ENCODE data around the gene FAHD1. TPM values are rescaled to one million over a fixed set of nuclear protein-coding genes. Genes with fewer than 3 reads are reported as not detected.

FAHD1 gene
- total and polyA plus RNA-seq, 9 of the 15 experiments (the other 6 are each of a cell fraction or from before 2014, with no cell fraction given) = 2.2 to 20.9 (median 10.7) TPM

DNA sequence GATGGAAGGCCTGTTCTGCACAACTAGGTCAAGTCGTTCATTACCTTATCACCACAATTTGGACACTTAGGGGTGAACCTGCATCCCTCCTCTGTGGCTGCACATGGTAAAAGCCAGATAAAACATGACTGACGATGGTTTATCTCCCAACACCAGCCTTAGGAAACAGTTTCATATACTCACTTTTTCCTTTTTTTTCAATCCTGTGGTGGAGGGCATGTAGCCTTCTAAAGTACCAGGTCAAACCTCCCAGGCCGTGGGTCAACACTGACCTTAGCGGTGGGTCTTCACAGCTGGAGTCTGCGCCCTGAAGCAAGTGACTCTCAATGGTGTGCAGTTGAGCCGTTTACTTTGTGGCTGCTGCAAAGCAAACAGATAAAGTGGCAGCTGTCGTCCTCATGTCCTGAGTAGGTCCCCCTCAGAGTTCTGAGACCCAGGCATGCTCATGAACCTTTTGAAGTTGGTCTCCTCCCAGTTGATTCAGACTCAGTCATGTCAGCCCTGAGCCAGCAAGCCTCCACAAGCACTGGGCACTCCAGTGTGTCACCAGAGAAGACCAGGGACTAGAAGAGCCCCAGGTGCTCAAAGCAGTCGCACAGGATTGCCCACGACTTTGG is 5.9 kb downstream of the FAHD1 start (continued):
- TF ChIP-seq, protein P1, sequence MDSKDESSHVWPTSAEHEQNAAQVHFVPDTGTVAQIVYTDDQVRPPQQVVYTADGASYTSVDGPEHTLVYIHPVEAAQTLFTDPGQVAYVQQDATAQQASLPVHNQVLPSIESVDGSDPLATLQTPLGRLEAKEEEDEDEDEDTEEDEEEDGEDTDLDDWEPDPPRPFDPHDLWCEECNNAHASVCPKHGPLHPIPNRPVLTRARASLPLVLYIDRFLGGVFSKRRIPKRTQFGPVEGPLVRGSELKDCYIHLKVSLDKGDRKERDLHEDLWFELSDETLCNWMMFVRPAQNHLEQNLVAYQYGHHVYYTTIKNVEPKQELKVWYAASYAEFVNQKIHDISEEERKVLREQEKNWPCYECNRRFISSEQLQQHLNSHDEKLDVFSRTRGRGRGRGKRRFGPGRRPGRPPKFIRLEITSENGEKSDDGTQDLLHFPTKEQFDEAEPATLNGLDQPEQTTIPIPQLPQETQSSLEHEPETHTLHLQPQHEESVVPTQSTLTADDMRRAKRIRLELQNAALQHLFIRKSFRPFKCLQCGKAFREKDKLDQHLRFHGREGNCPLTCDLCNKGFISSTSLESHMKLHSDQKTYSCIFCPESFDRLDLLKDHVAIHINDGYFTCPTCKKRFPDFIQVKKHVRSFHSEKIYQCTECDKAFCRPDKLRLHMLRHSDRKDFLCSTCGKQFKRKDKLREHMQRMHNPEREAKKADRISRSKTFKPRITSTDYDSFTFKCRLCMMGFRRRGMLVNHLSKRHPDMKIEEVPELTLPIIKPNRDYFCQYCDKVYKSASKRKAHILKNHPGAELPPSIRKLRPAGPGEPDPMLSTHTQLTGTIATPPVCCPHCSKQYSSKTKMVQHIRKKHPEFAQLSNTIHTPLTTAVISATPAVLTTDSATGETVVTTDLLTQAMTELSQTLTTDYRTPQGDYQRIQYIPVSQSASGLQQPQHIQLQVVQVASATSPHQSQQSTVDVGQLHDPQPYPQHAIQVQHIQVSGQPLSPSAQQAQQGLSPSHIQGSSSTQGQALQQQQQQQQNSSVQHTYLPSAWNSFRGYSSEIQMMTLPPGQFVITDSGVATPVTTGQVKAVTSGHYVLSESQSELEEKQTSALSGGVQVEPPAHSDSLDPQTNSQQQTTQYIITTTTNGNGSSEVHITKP (IDR thresholded peaks at IDR 0.05; ENCODE audit: partially characterized antibody) = peak; percentile 89
- no peak for TF ChIP-seq SREBF2 (CRISPR knock-in tag; IDR thresholded peaks at IDR 0.05)
- peak; percentile 98 for TF ChIP-seq NCOR1 (IDR thresholded peaks at IDR 0.05)
- TF ChIP-seq BCOR (IDR thresholded peaks at IDR 0.05) = peak; percentile 96
- TF ChIP-seq, protein P2, sequence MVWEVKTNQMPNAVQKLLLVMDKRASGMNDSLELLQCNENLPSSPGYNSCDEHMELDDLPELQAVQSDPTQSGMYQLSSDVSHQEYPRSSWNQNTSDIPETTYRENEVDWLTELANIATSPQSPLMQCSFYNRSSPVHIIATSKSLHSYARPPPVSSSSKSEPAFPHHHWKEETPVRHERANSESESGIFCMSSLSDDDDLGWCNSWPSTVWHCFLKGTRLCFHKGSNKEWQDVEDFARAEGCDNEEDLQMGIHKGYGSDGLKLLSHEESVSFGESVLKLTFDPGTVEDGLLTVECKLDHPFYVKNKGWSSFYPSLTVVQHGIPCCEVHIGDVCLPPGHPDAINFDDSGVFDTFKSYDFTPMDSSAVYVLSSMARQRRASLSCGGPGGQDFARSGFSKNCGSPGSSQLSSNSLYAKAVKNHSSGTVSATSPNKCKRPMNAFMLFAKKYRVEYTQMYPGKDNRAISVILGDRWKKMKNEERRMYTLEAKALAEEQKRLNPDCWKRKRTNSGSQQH (CRISPR knock-in tag; IDR thresholded peaks at IDR 0.05) = 0 out of 2 replicates have a peak, but pooled peaks have one; percentile 50
- no peak for TF ChIP-seq ASH1L (IDR thresholded peaks at IDR 0.05; ENCODE audit: borderline replicate concordance, low read depth, partially characterized antibody)
- TF ChIP-seq RBFOX2 (IDR thresholded peaks at IDR 0.05; ENCODE audit: low read depth, low read length) = no peak
- TF ChIP-seq, protein P3, sequence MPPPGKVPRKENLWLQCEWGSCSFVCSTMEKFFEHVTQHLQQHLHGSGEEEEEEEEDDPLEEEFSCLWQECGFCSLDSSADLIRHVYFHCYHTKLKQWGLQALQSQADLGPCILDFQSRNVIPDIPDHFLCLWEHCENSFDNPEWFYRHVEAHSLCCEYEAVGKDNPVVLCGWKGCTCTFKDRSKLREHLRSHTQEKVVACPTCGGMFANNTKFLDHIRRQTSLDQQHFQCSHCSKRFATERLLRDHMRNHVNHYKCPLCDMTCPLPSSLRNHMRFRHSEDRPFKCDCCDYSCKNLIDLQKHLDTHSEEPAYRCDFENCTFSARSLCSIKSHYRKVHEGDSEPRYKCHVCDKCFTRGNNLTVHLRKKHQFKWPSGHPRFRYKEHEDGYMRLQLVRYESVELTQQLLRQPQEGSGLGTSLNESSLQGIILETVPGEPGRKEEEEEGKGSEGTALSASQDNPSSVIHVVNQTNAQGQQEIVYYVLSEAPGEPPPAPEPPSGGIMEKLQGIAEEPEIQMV (tag; conservative IDR thresholded peaks at IDR 0.05; ENCODE audit: low read depth) = 0 out of 2 replicates have a peak, but pooled peaks have one; percentile 6
- no peak for TF ChIP-seq HDGF (IDR thresholded peaks at IDR 0.05)
- no peak for TF ChIP-seq ZNF77 (CRISPR knock-in tag; IDR thresholded peaks at IDR 0.05)
- no peak for TF ChIP-seq BMI1 (IDR thresholded peaks at IDR 0.05; ENCODE audit: low read length)
- TF ChIP-seq CC2D1A (IDR thresholded peaks at IDR 0.05) = peak; percentile 93; the same call in 1 of the 2 replicates
- TF ChIP-seq BRD4 (IDR thresholded peaks at IDR 0.05) = no peak
- TF ChIP-seq SMARCC2 (IDR thresholded peaks at IDR 0.05; ENCODE audit: low read depth) = peak; percentile 87
- no peak for TF ChIP-seq PRPF4 (IDR thresholded peaks at IDR 0.05; ENCODE audit: insufficient read depth, low read depth, low read length, poor library complexity, severe bottlenecking)
- TF ChIP-seq PYGO2 (tag; IDR thresholded peaks at IDR 0.05) = no peak
- TF ChIP-seq POLR2B (IDR thresholded peaks at IDR 0.05; ENCODE audit: low read depth, partially characterized antibody) = no peak
- peak; percentile 90 for TF ChIP-seq ZEB2 (IDR thresholded peaks at IDR 0.05)
- no peak for TF ChIP-seq KLF10 (CRISPR knock-in tag; IDR thresholded peaks at IDR 0.05)
- TF ChIP-seq, protein P4, sequence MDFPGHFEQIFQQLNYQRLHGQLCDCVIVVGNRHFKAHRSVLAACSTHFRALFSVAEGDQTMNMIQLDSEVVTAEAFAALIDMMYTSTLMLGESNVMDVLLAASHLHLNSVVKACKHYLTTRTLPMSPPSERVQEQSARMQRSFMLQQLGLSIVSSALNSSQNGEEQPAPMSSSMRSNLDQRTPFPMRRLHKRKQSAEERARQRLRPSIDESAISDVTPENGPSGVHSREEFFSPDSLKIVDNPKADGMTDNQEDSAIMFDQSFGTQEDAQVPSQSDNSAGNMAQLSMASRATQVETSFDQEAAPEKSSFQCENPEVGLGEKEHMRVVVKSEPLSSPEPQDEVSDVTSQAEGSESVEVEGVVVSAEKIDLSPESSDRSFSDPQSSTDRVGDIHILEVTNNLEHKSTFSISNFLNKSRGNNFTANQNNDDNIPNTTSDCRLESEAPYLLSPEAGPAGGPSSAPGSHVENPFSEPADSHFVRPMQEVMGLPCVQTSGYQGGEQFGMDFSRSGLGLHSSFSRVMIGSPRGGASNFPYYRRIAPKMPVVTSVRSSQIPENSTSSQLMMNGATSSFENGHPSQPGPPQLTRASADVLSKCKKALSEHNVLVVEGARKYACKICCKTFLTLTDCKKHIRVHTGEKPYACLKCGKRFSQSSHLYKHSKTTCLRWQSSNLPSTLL (IDR thresholded peaks at IDR 0.05) = no peak
- TF ChIP-seq SP2 (IDR thresholded peaks at IDR 0.05; ENCODE audit: extremely low read depth, low read depth, low read length, poor library complexity, severe bottlenecking) = no peak
- TF ChIP-seq ZC3H4 (CRISPR knock-in tag; IDR thresholded peaks at IDR 0.05; ENCODE audit: borderline replicate concordance) = no peak

Data from K562 (cell line).